Embryonic facial prominence (tissue), 1 donor: ENCODE measurements around the gene ACO2.
A peak's percentile ranks its signal among the peaks of the same experiment; 100 is the strongest.
"Not testable (repeated sequence)": the region's sequence is repeated elsewhere in the genome, so short reads cannot be mapped to it uniquely, and the experiment has no call there.

ENCODE experiments used
- DNase-seq: peaks from one replicate; pipeline ENCODE4 v3.0.0-alpha.2; 2016; ENCODE audit errors: extremely low spot score

ACO2 gene

DNA sequence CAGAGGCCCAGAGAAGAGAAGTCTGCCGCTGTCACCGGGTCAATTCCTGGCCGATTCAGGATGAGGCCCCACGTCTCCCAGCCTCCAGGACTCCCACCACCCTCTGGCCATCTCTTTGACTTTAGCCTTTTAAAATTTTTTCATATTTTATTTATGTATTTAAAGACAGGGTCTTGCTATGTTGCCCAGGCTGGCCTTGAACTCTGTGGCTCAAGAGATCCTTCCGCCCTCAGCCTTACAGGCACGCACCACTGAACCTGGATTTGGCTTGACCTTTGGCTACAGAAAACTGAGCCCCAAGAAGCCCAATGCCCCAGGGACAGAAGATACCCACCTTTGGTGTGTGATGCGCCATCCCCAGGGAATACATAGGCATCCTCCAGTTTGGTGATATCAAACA is 71.4 kb downstream of the ACO2 start:
- no peak for DNase-seq

GRCh38 chr22:41541484-41541883 is 72.6 kb downstream of the ACO2 start:
- no peak for DNase-seq

- no peak for DNase-seq
Observed at GRCh38 chr22:41542224-41542623, 73.3 kb downstream of the ACO2 start.

- DNase-seq = peak; percentile 96
Observed at GRCh38 chr22:41543854-41544670, 75.1 kb downstream of the ACO2 start, which contains the start of gene POLR3H. Gene POLR3H (minus strand): TSS chr22:41544470. CDS start chr22:41544101, 369 bp downstream.

GRCh38 chr22:41544671-41545476 is 76.0 kb downstream of the ACO2 start:
- DNase-seq = no peak

GRCh38 chr22:41548830-41549211 is 79.9 kb downstream of the ACO2 start:
- no peak for DNase-seq

- DNase-seq = no peak
Observed at GRCh38 chr22:41550952-41551491, 82.1 kb downstream of the ACO2 start.

DNA sequence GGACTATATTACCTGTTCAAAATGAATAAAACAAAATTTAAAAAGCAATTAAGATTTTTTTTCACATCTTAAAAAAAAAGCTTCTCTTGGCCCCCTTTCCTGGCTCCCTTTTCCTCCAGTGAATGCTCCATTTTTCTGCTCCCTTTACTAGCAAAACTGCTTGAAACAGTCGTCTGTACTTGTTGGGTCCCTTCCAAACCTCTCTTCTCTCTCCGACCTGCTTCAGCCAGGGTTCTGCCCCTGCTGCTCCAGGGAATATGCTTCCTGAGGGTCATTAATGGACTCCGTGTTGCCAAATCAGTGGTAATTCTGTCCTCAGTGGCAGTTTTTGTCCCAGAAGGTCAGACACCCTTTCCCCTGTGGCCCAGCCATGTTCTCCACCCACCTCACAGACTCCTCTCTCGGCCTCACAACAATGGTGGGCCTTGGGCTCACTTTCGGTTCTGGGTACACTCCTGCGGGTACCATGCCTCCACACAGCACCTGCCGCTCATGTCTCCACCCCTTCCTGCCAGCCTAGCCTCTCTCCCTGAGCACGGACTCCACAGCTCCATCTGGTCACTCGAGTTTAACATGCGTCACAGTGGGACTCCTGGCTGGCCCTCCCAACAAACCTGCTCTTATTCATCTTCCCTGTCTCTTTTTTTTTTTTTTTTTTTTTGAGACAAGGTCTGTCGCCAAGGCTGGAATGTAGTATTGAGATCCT is 83.1 kb downstream of the ACO2 start:
- no peak for DNase-seq

GRCh38 chr22:41555325-41555982 is 86.5 kb downstream of the ACO2 start:
- DNase-seq = no peak

GRCh38 chr22:41556561-41556960 is 87.6 kb downstream of the ACO2 start:
- no peak for DNase-seq

- no peak for DNase-seq
Observed at GRCh38 chr22:41557401-41558240, 88.7 kb downstream of the ACO2 start.

DNA sequence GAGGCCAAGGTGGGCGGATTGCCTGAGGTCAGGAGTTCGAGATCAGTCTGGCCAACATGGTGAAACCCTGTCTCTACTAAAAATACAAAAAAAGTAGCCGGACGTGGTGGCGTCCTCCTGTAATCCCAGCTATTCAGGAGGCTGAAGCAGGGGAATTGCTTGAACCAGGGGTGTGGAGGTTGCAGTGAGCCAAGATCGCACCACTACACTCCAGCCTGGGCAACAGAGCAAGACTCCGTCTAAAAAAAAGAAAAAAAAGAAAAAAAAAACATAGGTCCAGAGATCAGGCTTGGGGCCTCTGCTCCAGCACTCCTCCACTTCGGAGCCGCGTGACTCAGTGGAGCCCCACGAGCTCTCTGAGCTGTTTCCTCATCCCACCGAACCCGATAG is 89.3 kb downstream of the ACO2 start:
- not testable (repeated sequence) for DNase-seq

DNA sequence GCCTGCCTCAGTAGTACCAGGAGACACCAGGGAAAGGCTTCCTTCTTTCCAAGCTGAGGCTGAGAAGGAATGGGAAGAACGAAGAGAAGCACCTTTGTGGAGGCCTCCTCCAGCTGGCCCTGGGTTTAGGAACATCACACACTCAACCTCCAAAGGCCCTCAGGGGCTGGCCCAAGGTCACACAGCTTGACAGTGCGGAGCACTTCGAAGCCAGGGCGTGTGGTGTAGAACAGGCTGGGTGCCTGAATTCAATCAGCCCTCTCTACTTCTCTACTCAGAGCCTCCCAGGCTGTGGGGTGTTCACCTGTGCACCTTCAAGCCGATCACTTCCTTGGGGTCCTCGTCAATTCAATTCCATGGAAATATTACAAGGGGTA is 91.2 kb downstream of the ACO2 start:
- DNase-seq = no peak

- DNase-seq = no peak
Observed at GRCh38 chr22:41561335-41561734, 92.4 kb downstream of the ACO2 start.

GRCh38 chr22:41561788-41562187 is 92.9 kb downstream of the ACO2 start:
- no peak for DNase-seq

- no peak for DNase-seq
Observed at GRCh38 chr22:41562461-41562860, 93.5 kb downstream of the ACO2 start.

DNA sequence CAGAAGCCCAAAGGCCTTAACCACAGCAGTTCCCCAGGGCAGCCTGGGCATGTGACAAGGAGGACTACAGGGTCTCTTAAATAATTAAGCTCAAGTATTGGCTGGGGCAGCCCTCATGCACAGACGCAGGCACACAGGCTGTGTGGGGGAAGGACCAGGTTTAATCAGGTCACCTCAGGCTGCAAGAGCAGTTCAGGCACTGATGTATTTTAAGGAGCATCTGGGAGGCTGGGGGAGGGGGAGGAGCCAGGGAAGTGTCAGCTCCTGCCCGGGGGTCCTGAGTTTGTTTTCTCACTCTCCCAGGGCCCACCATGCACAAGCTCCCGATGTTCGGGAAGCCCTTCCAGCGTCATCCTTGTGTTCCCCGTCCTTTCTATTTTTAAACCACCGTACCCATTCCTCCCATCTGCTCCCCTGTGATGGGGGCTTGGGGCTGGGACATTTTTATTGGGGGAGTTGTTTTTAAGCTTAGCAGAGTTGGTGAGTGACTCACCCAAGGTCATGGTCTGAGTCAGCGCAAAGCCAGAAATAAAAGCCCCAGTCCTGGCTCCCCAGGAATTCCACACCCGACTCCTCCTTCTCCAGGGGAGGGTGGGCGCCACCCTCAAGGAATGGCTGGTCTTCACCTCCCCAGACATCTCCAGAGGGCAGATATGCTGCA is 94.3 kb downstream of the ACO2 start:
- no peak for DNase-seq

GRCh38 chr22:41564563-41564962 is 95.6 kb downstream of the ACO2 start:
- no peak for DNase-seq

- no peak for DNase-seq
Observed at GRCh38 chr22:41565403-41566054, 96.6 kb downstream of the ACO2 start.

DNA sequence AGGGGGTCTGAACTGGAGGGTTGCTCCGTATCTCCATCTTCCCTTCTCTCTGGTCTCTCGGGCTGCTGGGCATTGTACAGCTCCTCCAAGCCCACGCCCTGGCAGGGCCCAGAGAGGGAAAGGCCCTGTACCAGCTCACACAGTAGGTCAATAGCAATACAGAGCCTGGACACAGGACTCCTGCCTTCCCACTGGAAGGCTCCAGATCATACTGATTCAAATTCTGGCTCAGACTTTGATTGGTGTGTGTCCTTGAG is 98.5 kb downstream of the ACO2 start:
- no peak for DNase-seq
